Epithelial cell of esophagus (primary cell): ENCODE results near the gene TIMM17A.
"Not testable (repeated sequence)": the region's sequence is repeated elsewhere in the genome, so short reads cannot be mapped to it uniquely, and the experiment has no call there.

ENCODE experiments used
- DNase-seq: peaks from one replicate; pipeline ENCODE4 v3.0.0; 2010; ENCODE audit warnings: low read depth
- H3K4me3 ChIP-seq: 2 replicates; pipeline ENCODE4 v1.5.1; 2011; ENCODE audit warnings: mild to moderate bottlenecking, low read length, control low read depth
- CTCF ChIP-seq: IDR thresholded peaks from 2 replicates; pipeline ENCODE4 v1.5.1; 2011; ENCODE audit warnings: low read depth, mild to moderate bottlenecking, low read length, control low read depth, inconsistent platforms; ENCODE audit not compliant: insufficient read depth; ENCODE audit errors: missing control alignments

TIMM17A gene

DNA sequence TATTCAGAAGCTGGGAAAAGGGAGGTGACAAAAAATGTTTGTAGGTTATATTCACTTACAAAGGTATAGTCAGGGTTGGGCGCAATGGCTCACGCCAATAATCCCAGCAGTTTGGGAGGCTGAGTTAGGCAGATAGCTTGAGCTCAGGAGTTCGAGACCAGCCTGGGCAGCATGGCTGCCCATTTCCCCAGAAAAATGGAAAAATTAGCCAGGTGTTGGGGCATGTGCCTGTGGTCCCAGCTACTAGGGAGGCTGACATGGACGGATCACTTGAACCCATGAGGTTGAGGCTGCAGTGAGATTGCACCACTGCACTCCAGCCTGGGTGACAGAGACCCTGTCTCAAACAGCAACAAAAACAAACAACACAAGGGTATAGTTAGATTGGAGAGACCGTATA, 3.0 kb downstream of the TIMM17A start:
- no peak for TF ChIP-seq CTCF
- no peak for DNase-seq
- no peak overlapping the region for H3K4me3 ChIP-seq

GRCh38 chr1:201962382-201962781, 7.1 kb downstream of the TIMM17A start:
- not testable (repeated sequence) for H3K4me3 ChIP-seq, DNase-seq

GRCh38 chr1:201964261-201964660, 9.0 kb downstream of the TIMM17A start:
- TF ChIP-seq CTCF: no peak
- H3K4me3 ChIP-seq: no peak overlapping the region
- DNase-seq: no peak

DNA sequence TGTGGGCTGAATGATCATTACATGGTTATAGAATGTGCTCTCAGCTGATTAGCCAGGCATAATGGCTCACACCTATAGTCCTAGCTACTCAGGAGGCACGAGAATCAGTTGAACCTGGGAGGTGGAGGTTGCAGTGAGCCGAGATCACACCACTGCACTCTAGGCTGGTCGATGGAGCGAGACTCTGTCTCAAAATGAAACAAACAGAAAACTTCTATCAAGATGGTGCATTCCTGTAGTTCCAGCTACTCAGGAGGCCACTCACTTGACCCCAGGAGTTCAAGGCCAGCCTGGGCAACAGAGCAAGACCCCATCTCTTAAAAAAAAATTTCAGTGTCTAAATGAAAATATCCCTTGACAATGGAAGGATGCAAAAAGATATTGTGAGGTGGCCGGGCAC, 10.9 kb downstream of the TIMM17A start:
- H3K4me3 ChIP-seq: no peak overlapping the region
- no peak for TF ChIP-seq CTCF
- DNase-seq: no peak

- no peak for DNase-seq
- H3K4me3 ChIP-seq: no peak overlapping the region
- TF ChIP-seq CTCF: no peak
Measured at GRCh38 chr1:201968202-201968925, 13.1 kb downstream of the TIMM17A start.

DNA sequence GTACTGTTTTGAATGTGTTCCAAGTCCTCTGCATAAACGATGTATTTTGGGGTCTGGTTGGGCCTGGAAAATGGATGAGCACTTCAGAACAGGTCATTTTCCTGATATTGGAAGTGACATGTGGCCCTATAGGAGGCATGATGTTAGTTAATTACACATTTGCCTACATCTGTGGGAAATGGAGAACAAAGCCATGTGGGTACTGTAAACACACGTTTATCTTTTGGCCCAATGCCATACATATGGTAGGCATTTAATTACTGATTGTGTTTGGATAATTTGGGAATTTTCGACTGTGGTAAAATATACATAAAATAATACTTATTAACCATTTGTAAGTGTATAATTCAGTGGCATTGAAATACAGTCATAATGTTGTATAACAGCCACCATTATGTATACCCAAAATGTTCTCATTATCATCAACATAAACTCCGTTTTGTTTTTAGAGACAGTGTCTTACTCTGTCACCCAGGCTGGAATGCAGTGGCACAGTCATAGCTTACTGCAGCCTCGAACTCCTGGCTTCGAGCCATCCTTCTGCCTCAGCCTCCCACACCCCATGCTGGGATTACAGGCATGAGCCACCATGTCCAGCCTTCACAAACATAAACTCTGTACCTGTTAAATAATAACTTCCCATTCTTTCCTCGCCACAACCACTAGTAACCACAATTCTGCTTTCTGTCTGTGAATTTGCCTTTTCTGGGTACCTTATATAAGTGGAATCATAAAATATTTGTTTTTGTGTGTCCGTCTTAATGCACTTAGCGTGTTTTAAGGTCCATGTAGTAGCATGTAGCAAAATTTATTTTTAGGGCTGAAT, 15.2 kb downstream of the TIMM17A start:
- no peak for DNase-seq
- H3K4me3 ChIP-seq: no peak overlapping the region
- TF ChIP-seq CTCF: no peak

DNA sequence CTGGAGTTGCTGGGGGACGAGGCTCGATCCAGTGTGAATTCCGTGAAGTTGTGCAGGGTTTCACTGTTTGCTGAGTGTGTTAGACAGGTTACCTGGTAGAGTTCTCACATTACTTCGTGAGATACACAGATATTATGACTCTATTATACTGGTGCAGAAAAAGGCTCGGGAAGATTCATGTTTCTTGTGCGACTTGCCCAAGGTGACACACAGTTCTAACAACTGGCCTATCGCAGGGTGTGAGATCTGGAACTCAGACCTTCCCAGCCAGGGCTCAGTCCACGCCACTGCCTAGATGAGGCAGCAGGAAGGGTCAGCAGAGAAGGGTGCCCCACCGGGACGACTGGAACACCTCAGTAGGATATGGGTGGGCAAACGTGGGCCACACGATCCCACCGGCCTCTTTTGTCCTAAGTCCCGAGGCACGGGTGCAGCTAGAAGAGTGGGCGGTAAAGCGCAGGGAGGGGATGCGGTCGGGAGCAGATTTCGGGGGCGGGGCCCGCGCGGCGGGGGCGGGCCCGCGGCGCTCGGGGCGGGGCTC, 26.8 kb downstream of the TIMM17A start:
- peak; percentile 44 for DNase-seq
- no peak for TF ChIP-seq CTCF
- H3K4me3 ChIP-seq: peak overlapping the region; percentile 78
